HepG2 (cell line): ENCODE results near the gene TEF.

ENCODE experiments used
- ELK4 ChIP-seq: sonication (generic); formaldehyde crosslinking; IDR thresholded peaks from 2 replicates; pipeline ENCODE4 v1.9.0; 2021; ENCODE audit warnings: missing genetic modification reagents, borderline replicate concordance
- EZH2 ChIP-seq: conservative IDR thresholded peaks from 2 replicates; pipeline ENCODE4 v1.6.1; 2012; ENCODE audit warnings: mild to moderate bottlenecking, low read depth, low read length, moderate library complexity
- POLR2A ChIP-seq, 2 experiments: IDR thresholded peaks; 2 replicates each; pipeline ENCODE4 v1.6.1; 2011; ENCODE audit warnings: low read depth in 2 of 2, low read length in 2 of 2, mild to moderate bottlenecking in 1 of 2, moderate library complexity in 1 of 2; ENCODE audit not compliant: insufficient read depth in 1 of 2
- ZNF431 ChIP-seq: sonication (generic); formaldehyde crosslinking; IDR thresholded peaks from 2 replicates; pipeline ENCODE4 v1.9.0; 2022; ENCODE audit warnings: missing genetic modification reagents, low read depth, mild to moderate bottlenecking, borderline replicate concordance

GRCh38 chr22:41338614-41339212 lies 43.0 kb upstream of the TEF start:
- no peak for TF ChIP-seq POLR2A (IDR thresholded peaks at IDR 0.05; ENCODE audit: insufficient read depth in 1 of 2, low read depth in 2 of 2, low read length in 2 of 2)
- no peak for TF ChIP-seq ELK4 (CRISPR knock-in tag)
- TF ChIP-seq ZNF431 (CRISPR knock-in tag), result no peak
- TF ChIP-seq EZH2, result no peak
